Glutamatergic neuron (in vitro differentiated cells): ENCODE results near the gene PRR13. TPM values are rescaled to one million over a fixed set of nuclear protein-coding genes. Genes with fewer than 3 reads are reported as not detected.
A peak's percentile ranks its signal among the peaks of the same experiment; 100 is the strongest.
"Not testable (repeated sequence)": the region's sequence is repeated elsewhere in the genome, so short reads cannot be mapped to it uniquely, and the experiment has no call there.

Experiments
- DNase-seq: peaks from one replicate; pipeline ENCODE4 v3.0.0; 2022
- H3K27ac Mint-ChIP-seq: one replicate; pipeline ENCODE4 v1.8.0; 2020; ENCODE audit warnings: mild to moderate bottlenecking, mixed read lengths, inconsistent platforms; ENCODE audit not compliant: unreplicated experiment
- H3K27me3 Mint-ChIP-seq: one replicate; pipeline ENCODE4 v1.8.0; 2020; ENCODE audit warnings: mild to moderate bottlenecking, moderate library complexity, mixed read lengths, inconsistent platforms; ENCODE audit not compliant: unreplicated experiment
- H3K36me3 Mint-ChIP-seq: one replicate; pipeline ENCODE4 v1.8.0; 2020; ENCODE audit warnings: mild to moderate bottlenecking, mixed read lengths, inconsistent platforms; ENCODE audit not compliant: unreplicated experiment
- H3K4me1 Mint-ChIP-seq: one replicate; pipeline ENCODE4 v1.8.0; 2020; ENCODE audit warnings: mild to moderate bottlenecking, low read depth, mixed read lengths, inconsistent platforms; ENCODE audit not compliant: unreplicated experiment
- H3K4me3 Mint-ChIP-seq: one replicate; pipeline ENCODE4 v1.8.0; 2020; ENCODE audit warnings: mild to moderate bottlenecking, mixed read lengths, inconsistent platforms; ENCODE audit not compliant: unreplicated experiment
- H3K9me3 Mint-ChIP-seq: one replicate; pipeline ENCODE4 v1.8.0; 2020; ENCODE audit warnings: mild to moderate bottlenecking, moderate library complexity, mixed read lengths, inconsistent platforms; ENCODE audit not compliant: unreplicated experiment
- CTCF ChIP-seq: fragments of 200-600 bp; sonication (generic); IDR thresholded peaks from one replicate; pipeline ENCODE4 v1.5.0; 2021; ENCODE audit not compliant: partially characterized antibody, unreplicated experiment
- total RNA-seq: library from RNA; stranded (reverse); fragmentation: NEBNext Ultra II Directional; extraction: Animal tissue kit (Norgen Biotek cat#: 25700); gene quantifications from one replicate; pipeline ENCODE4 v1.2.1, GENCODE V29; 2021; ENCODE audit not compliant: unreplicated experiment

The PRR13 gene
- total RNA-seq, 1 donor from 2014 or later: 105 TPM

GRCh38 chr12:53413485-53414204 lies 27.9 kb upstream of the PRR13 start:
- Mint-ChIP-seq H3K27me3 (no peaks in the 10 kb centered on the region), H3K27ac (no peak overlapping the region), H3K4me3 (no peak overlapping the region), H3K4me1 (peaks cover 12% of the 10 kb centered on the region), H3K9me3 (peaks cover 8% of the 10 kb centered on the region), H3K36me3 (no peaks in the 10 kb centered on the region)
- TF ChIP-seq CTCF: no peak
- DNase-seq: no peak

GRCh38 chr12:53414756-53415417 lies 26.6 kb upstream of the PRR13 start:
- TF ChIP-seq CTCF: no peak
- no peak overlapping the region for H3K4me3 Mint-ChIP-seq
- no peaks in the 10 kb centered on the region for H3K36me3 Mint-ChIP-seq
- peaks cover 12% of the 10 kb centered on the region for H3K4me1 Mint-ChIP-seq
- no peak overlapping the region for H3K27ac Mint-ChIP-seq
- DNase-seq: no peak
- no peaks in the 10 kb centered on the region for H3K27me3 Mint-ChIP-seq
- H3K9me3 Mint-ChIP-seq: peaks cover 6% of the 10 kb centered on the region

- Mint-ChIP-seq H3K27ac (peak overlapping the region; percentile 18), H3K4me1 (peaks cover 12% of the 10 kb centered on the region), H3K4me3 (peak overlapping the region; percentile 26)
- DNase-seq, H3K9me3 Mint-ChIP-seq, H3K36me3 Mint-ChIP-seq, H3K27me3 Mint-ChIP-seq: not testable (repeated sequence)
Observed at GRCh38 chr12:53415752-53416389, 25.7 kb upstream of the PRR13 start.

- not testable (repeated sequence) for H3K4me3 Mint-ChIP-seq, H3K27me3 Mint-ChIP-seq, H3K27ac Mint-ChIP-seq, H3K36me3 Mint-ChIP-seq, DNase-seq, H3K9me3 Mint-ChIP-seq
- H3K4me1 Mint-ChIP-seq: peaks cover 12% of the 10 kb centered on the region
Observed at GRCh38 chr12:53417291-53417816, 24.2 kb upstream of the PRR13 start.

GRCh38 chr12:53418221-53418620 lies 23.3 kb upstream of the PRR13 start:
- Mint-ChIP-seq H3K4me1 (peaks cover 12% of the 10 kb centered on the region), H3K27me3 (peaks cover 3% of the 10 kb centered on the region), H3K27ac (no peak overlapping the region), H3K4me3 (no peak overlapping the region), H3K9me3 (peaks cover 4% of the 10 kb centered on the region), H3K36me3 (no peaks in the 10 kb centered on the region)
- DNase-seq: no peak
- no peak for TF ChIP-seq CTCF

- Mint-ChIP-seq H3K4me3 (no peak overlapping the region), H3K4me1 (peaks cover 12% of the 10 kb centered on the region), H3K9me3 (peaks cover 4% of the 10 kb centered on the region), H3K27me3 (peaks cover 3% of the 10 kb centered on the region), H3K27ac (no peak overlapping the region), H3K36me3 (no peaks in the 10 kb centered on the region)
- TF ChIP-seq CTCF: no peak
- DNase-seq: no peak
Observed at GRCh38 chr12:53419756-53420155, 21.8 kb upstream of the PRR13 start.

- H3K4me3 Mint-ChIP-seq, H3K4me1 Mint-ChIP-seq, H3K9me3 Mint-ChIP-seq, H3K27ac Mint-ChIP-seq, DNase-seq, H3K36me3 Mint-ChIP-seq, H3K27me3 Mint-ChIP-seq: not testable (repeated sequence)
Observed at GRCh38 chr12:53422247-53422646, 19.3 kb upstream of the PRR13 start.
